Activated naive CD4-positive, alpha-beta T cell treated with anti-CD3 and anti-CD28 coated beads, Interleukin-2, amount 50 U/mL, for 16 hours (primary cell): ENCODE measurements around the gene LITAFD.
A peak's percentile ranks its signal among the peaks of the same experiment; 100 is the strongest.
"Not testable (repeated sequence)": the region's sequence is repeated elsewhere in the genome, so short reads cannot be mapped to it uniquely, and the experiment has no call there.

Experiments used
- DNase-seq: peaks from one replicate; pipeline ENCODE4 v3.0.0-alpha.2; 2020

Gene LITAFD

GRCh38 chr16:8858994-8859912, 22.9 kb upstream of the LITAFD start:
- no peak for DNase-seq

- no peak for DNase-seq
Observed at GRCh38 chr16:8859913-8860881, 22.0 kb upstream of the LITAFD start.

GRCh38 chr16:8861563-8862308, 20.4 kb upstream of the LITAFD start:
- no peak for DNase-seq

GRCh38 chr16:8862309-8863130, 19.6 kb upstream of the LITAFD start:
- no peak for DNase-seq

GRCh38 chr16:8863594-8864424, 18.3 kb upstream of the LITAFD start:
- DNase-seq: no peak

GRCh38 chr16:8864480-8865110, 17.6 kb upstream of the LITAFD start:
- no peak for DNase-seq

- no peak for DNase-seq
Observed at GRCh38 chr16:8865145-8865882, 16.8 kb upstream of the LITAFD start.

- no peak for DNase-seq
Observed at GRCh38 chr16:8866118-8866883, 15.8 kb upstream of the LITAFD start.

GRCh38 chr16:8866884-8867215, 15.3 kb upstream of the LITAFD start:
- DNase-seq: no peak

GRCh38 chr16:8867216-8867931, 14.8 kb upstream of the LITAFD start:
- DNase-seq: peak; percentile 37

- DNase-seq: peak; percentile 54
Observed at GRCh38 chr16:8867932-8868415, 14.2 kb upstream of the LITAFD start.

GRCh38 chr16:8868416-8869211, 13.5 kb upstream of the LITAFD start, which contains the start of gene CARHSP1:
Gene CARHSP1 (minus strand): TSS chr16:8869006. CDS start chr16:8859328, 9,678 bp downstream.
- peak; percentile 84 for DNase-seq

GRCh38 chr16:8869212-8869987, 12.8 kb upstream of the LITAFD start:
- DNase-seq: no peak

GRCh38 chr16:8869988-8870241, 12.2 kb upstream of the LITAFD start:
- DNase-seq: not testable (repeated sequence)

GRCh38 chr16:8872071-8872470, 10.1 kb upstream of the LITAFD start:
- no peak for DNase-seq
